Heart left ventricle (tissue), 16 donors: ENCODE measurements around the gene CDCP1. TPM values are rescaled to one million over a fixed set of nuclear protein-coding genes. Genes with fewer than 3 reads are reported as not detected.

ENCODE experiments used
- ATAC-seq, 4 donors: fragments of 200-7000 bp; cut with Tn5 transposase; one replicate each; pipeline ENCODE4 v1.9.1; 2020 to 2022; ENCODE audit warnings: moderate library complexity in 4 of 4, mild to moderate bottlenecking in 3 of 4, moderate number of reproducible peaks in 1 of 4
- DNase-seq, 5 donors: peaks; one replicate each; pipeline ENCODE4 v3.0.0-alpha.2; 2020
- H3K27ac ChIP-seq, 12 donors: fragments of 200-600 bp; sonication (generic) in 4 of 12; one replicate each; pipeline versions ENCODE4 v1.5.0 to v1.8.0; 2016 to 2022; ENCODE audit warnings: mild to moderate bottlenecking in 2 of 12
- H3K27me3 ChIP-seq, 9 donors: fragments of 200-600 bp; sonication (generic) in 2 of 9; one replicate each; pipeline versions ENCODE4 v1.5.1 to v1.8.0; 2016 to 2022; ENCODE audit warnings: mild to moderate bottlenecking in 3 of 9
- H3K36me3 ChIP-seq, 9 donors: fragments of 200-600 bp; sonication (generic) in 2 of 9; one replicate each; pipeline versions ENCODE4 v1.5.0 to v1.8.0; 2018 to 2022; ENCODE audit warnings: mild to moderate bottlenecking in 2 of 9
- H3K4me1 ChIP-seq, 12 donors: fragments of 200-600 bp; sonication (generic) in 4 of 12; one replicate each; pipeline versions ENCODE4 v1.5.0 to v1.8.0; 2016 to 2022; ENCODE audit warnings: mild to moderate bottlenecking in 3 of 12
- H3K4me3 ChIP-seq, 12 donors: fragments of 200-600 bp; sonication (generic) in 4 of 12; one replicate each; pipeline versions ENCODE4 v1.5.0 to v1.8.0; 2017 to 2022; ENCODE audit warnings: mild to moderate bottlenecking in 9 of 12, moderate library complexity in 4 of 12
- H3K9me3 ChIP-seq, 12 donors: fragments of 200-600 bp; sonication (generic) in 4 of 12; one replicate each; pipeline versions ENCODE4 v1.5.0 to v1.8.0; 2016 to 2022; ENCODE audit warnings: mild to moderate bottlenecking in 1 of 12
- POLR2A ChIP-seq, 2 donors: fragments of 450-650 bp; IDR thresholded peaks; one replicate each; pipeline ENCODE4 v1.6.1; 2017; ENCODE audit warnings: antibody characterized with exemption in 2 of 2, mild to moderate bottlenecking in 2 of 2, moderate library complexity in 2 of 2
- WGBS, 4 donors: extraction: QIAGEN DNeasy Blood & Tissue Kit in 2 of 4; methylation state at CpG; one replicate each; pipeline versions ENCODE4 v1.1.5 to v1.1.7; 2013 to 2018; 5-methylcytosine and 5-hydroxymethylcytosine counted together
- intact Hi-C, 10 donors: fragments of 100-400 bp; cut with DNase I; formaldehyde crosslinking; loops; one replicate each; pipeline versions ENCODE4 v1.11.1 to v1.14.2; 2022
- polyA plus RNA-seq, 2 donors: library from polyadenylated mRNA; stranded (reverse); fragments of 200-250 nt; gene quantifications; one replicate each; pipeline ENCODE4 v1.2.3, GENCODE V29; 2013
- total RNA-seq, 9 donors: library from RNA; depleted of rRNA in 2 of 9; stranded (reverse); fragments of >200 nt in 2 of 9; fragmentation: NEBNext Ultra II Directional in 3 of 9; extraction: Animal tissue kit (Norgen Biotek cat#: 25700) in 3 of 9; gene quantifications; one replicate each; pipeline versions ENCODE4 v1.1.0 to v1.2.4, GENCODE V29; 2016 to 2023
- TF ChIP-seq, protein P1 (sequence below), 12 donors: fragments of 200-600 bp; sonication (generic) in 4 of 12; IDR thresholded peaks; one replicate each; pipeline versions ENCODE4 v1.5.0 to v1.8.0; 2018 to 2022; ENCODE audit warnings: antibody characterized with exemption in 12 of 12, mild to moderate bottlenecking in 5 of 12
- donor health status: ischemic (EF 13 %, LVEDD 7.1; RV severe dilation, severe dysfunction).
- donor health status: healthy with polysubstance abuse.
- donor health status: DM: no; HTN: yes; CAD: no.
- donor health status: DM: no; HTN: no; CAD: no.
- donor health status: ischemic (EF 25% LVEDD 6.9; RV normal size, moderate dysfunction).
- donor health status: ischemic (EF 25% LVEDD 5.7; RV mildly dilated, moderate dysfunction).
- donor health status: healthy.
- donor health status: DM: yes; HTN: yes; CAD: no.
- donor health status: ischemic (EF 35%, LVEDD 5.7; RV mildly dilated, moderate dysfunction).
- donor health status: nonischemic (EF 11% LVEDD 7.7; RV severe dilation, severe dysfunction).
- donor health status: DM: yes; HTN: yes; CAD: no.
- donor health status: PGD.
- donor health status: ischemic (EF 29% LVEDD 5.4; RV normal size, mild dysfunction).
- donor health status: nonischemic (EF 23%, LVEDD 6.1; RV moderate dilation, normal function).

Gene CDCP1
- total and polyA plus RNA-seq, 11 donors: 0.11 to 5.8 (median 0.38) TPM

DNA sequence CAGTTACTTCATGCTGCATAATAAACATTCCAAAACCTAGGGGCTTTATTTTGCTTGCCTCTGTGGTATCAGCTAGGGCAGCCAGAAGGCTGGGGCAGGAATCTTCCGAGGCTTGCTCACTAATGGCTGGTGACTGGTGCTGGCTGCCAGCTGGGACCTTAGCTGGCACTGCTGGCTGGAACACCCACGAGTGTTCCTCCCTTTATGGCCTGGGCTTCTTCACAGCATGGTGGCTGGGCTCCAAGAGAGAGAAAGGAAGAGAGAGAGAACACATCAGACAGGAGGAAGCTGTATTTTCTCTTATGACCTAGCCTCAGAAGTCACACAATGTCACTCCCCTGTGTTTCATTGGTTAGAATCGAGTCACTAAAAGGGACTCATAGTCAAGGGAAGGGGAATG lies 23.9 kb upstream of the CDCP1 start:
- TF ChIP-seq, protein P1, sequence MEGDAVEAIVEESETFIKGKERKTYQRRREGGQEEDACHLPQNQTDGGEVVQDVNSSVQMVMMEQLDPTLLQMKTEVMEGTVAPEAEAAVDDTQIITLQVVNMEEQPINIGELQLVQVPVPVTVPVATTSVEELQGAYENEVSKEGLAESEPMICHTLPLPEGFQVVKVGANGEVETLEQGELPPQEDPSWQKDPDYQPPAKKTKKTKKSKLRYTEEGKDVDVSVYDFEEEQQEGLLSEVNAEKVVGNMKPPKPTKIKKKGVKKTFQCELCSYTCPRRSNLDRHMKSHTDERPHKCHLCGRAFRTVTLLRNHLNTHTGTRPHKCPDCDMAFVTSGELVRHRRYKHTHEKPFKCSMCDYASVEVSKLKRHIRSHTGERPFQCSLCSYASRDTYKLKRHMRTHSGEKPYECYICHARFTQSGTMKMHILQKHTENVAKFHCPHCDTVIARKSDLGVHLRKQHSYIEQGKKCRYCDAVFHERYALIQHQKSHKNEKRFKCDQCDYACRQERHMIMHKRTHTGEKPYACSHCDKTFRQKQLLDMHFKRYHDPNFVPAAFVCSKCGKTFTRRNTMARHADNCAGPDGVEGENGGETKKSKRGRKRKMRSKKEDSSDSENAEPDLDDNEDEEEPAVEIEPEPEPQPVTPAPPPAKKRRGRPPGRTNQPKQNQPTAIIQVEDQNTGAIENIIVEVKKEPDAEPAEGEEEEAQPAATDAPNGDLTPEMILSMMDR (IDR thresholded peaks at IDR 0.05): no peak
- TF ChIP-seq POLR2A (IDR thresholded peaks at IDR 0.05): no peak
- 42 to 50% (median 47%) methylated on average over 3 of the region's 3 CpGs for WGBS, 4 donors

GRCh38 chr3:45169125-45169904 lies 23.1 kb upstream of the CDCP1 start:
- intact Hi-C loops: loop anchor here in 1 of 10 donors (5.0 kb wide), 1 partner anchor 57 kb away; no protein-coding TSS in a partner anchor
- TF ChIP-seq, protein P1 (IDR thresholded peaks at IDR 0.05): no peak
- TF ChIP-seq POLR2A (IDR thresholded peaks at IDR 0.05): no peak
- DNase-seq: no peak

More for the DNA sequence above, 23.9 kb upstream of the CDCP1 start:
- Histone ChIP-seq H3K9me3 (no peaks in the 10 kb centered on the region), H3K36me3 (no peaks in the 10 kb centered on the region), H3K4me1 (peaks cover 0 to 30% (median 7%) of the 10 kb centered on the region in 12 donors), H3K27me3 (no peaks in the 10 kb centered on the region), H3K27ac (peak overlapping the region in 9 of 12 donors; percentile 1 to 65 (median 47)), H3K4me3 (no peak overlapping the region)
- DNase-seq (peak; percentile 43 to 73 (median 63)), ATAC-seq (peak; percentile 75 to 87 (median 82))
- intact Hi-C loops: no loop called here

DNA sequence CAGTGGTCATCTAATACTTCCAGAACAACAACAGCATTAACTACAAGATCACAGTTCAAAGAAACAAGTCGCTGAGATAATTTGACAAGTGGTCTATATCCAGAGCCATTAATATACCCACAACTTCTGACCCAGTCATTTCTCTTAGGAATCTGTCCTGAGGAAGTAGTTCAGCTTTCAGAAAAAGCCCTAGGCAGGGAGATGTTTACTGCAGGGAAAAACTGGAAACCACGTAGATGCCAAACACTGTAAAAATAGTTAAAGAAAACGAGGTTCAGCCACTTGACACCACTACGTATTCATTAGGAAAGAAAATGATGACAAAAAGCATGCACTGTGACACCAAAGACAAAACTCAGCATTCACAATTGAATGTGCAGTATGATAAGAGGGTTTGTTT lies 22.3 kb upstream of the CDCP1 start:
- intact Hi-C loops: loop anchor here in 1 of 10 donors (5.0 kb wide), 1 partner anchor 56 kb away; no protein-coding TSS in a partner anchor
- Histone ChIP-seq H3K36me3 (no peaks in the 10 kb centered on the region), H3K27me3 (no peaks in the 10 kb centered on the region), H3K4me3 (no peak overlapping the region), H3K4me1 (peaks cover 0 to 30% (median 7%) of the 10 kb centered on the region in 12 donors), H3K27ac (no peak overlapping the region), H3K9me3 (no peaks in the 10 kb centered on the region)
- DNase-seq: no peak
- ATAC-seq: no peak
- WGBS, 4 donors: 66 to 81% (median 70%) methylated on average over 4 of the region's 4 CpGs
- no peak for TF ChIP-seq POLR2A (IDR thresholded peaks at IDR 0.05)
- TF ChIP-seq, protein P1 (IDR thresholded peaks at IDR 0.05): no peak

More at GRCh38 chr3:45169125-45169904, 23.1 kb upstream of the CDCP1 start:
- H3K9me3 ChIP-seq: no peaks in the 10 kb centered on the region
- no peak overlapping the region for H3K4me3 ChIP-seq
- H3K4me1 ChIP-seq: peaks cover 0 to 30% (median 7%) of the 10 kb centered on the region in 12 donors
- WGBS, 4 donors: 84 to 89% (median 85%) methylated on average over 12 of the region's 12 CpGs
- H3K27ac ChIP-seq: peak overlapping the region in 9 of 12 donors; percentile 1 to 65 (median 47)
- H3K27me3 ChIP-seq: no peaks in the 10 kb centered on the region
- no peak for ATAC-seq
- no peaks in the 10 kb centered on the region for H3K36me3 ChIP-seq
